HepG2 (cell line): ENCODE measurements around the gene DTD2. TPM values are rescaled to one million over a fixed set of nuclear protein-coding genes. Genes with fewer than 3 reads are reported as not detected.

Experiments
- ASH2L ChIP-seq: fragments of 300-600, 200-600 bp; sonication (generic); IDR thresholded peaks from 2 replicates; pipeline ENCODE4 v1.7.0; 2017; ENCODE audit warnings: low read depth, mild to moderate bottlenecking, moderate library complexity, mixed read lengths, low read length; ENCODE audit not compliant: insufficient read length
- DNMT3B ChIP-seq: conservative IDR thresholded peaks from 2 replicates; pipeline ENCODE4 v1.6.1; 2016; ENCODE audit warnings: missing biosample characterization, control low read depth
- ELK4 ChIP-seq: sonication (generic); formaldehyde crosslinking; IDR thresholded peaks from 2 replicates; pipeline ENCODE4 v1.9.0; 2021; ENCODE audit warnings: missing genetic modification reagents, borderline replicate concordance
- KLF9 ChIP-seq: IDR thresholded peaks from 2 replicates; pipeline ENCODE4 v1.6.1; 2016; ENCODE audit warnings: low read depth
- PRDM10 ChIP-seq: sonication (generic); formaldehyde crosslinking; IDR thresholded peaks from 2 replicates; pipeline ENCODE4 v1.4.0; 2020; ENCODE audit warnings: low read depth, missing genetic modification reagents
- RBFOX2 ChIP-seq: fragments of 200-400 bp; formaldehyde crosslinking; IDR thresholded peaks from 2 replicates; pipeline ENCODE4 v1.6.1; 2017; ENCODE audit warnings: low read depth, mild to moderate bottlenecking, low read length
- RFXAP ChIP-seq: sonication (generic); formaldehyde crosslinking; IDR thresholded peaks from 2 replicates; pipeline ENCODE4 v1.4.0; 2020; ENCODE audit warnings: missing genetic modification reagents, borderline replicate concordance
- THAP11 ChIP-seq: IDR thresholded peaks from 2 replicates; pipeline ENCODE4 v1.6.1; 2016; ENCODE audit warnings: missing biosample characterization, missing genetic modification reagents
- TIGD3 ChIP-seq: sonication (generic); formaldehyde crosslinking; IDR thresholded peaks from 2 replicates; pipeline ENCODE4 v1.5.1; 2020; ENCODE audit warnings: mild to moderate bottlenecking, missing genetic modification reagents, borderline replicate concordance
- ZNF280D ChIP-seq: sonication (generic); formaldehyde crosslinking; IDR thresholded peaks from 2 replicates; pipeline ENCODE4 v1.5.1; 2020; ENCODE audit warnings: mild to moderate bottlenecking, missing genetic modification reagents
- ZNF572 ChIP-seq: sonication (generic); formaldehyde crosslinking; IDR thresholded peaks from 2 replicates; pipeline ENCODE4 v1.5.1; 2020; ENCODE audit warnings: mild to moderate bottlenecking, missing genetic modification reagents
- ZNF746 ChIP-seq: sonication (generic); formaldehyde crosslinking; IDR thresholded peaks from 2 replicates; pipeline ENCODE4 v1.8.0; 2022; ENCODE audit warnings: mild to moderate bottlenecking, missing genetic modification reagents
- ZNF891 ChIP-seq: sonication (generic); formaldehyde crosslinking; IDR thresholded peaks from 2 replicates; pipeline ENCODE4 v1.5.0; 2020; ENCODE audit warnings: mild to moderate bottlenecking, missing genetic modification reagents
- polyA plus RNA-seq, 8 experiments: library from polyadenylated mRNA; depleted of rRNA in 3 of 8; stranded (reverse) in 7 of 8; unstranded in 1 of 8; fragments of >200 nt; fragmentation: Illumina TruSeq in 4 of 8; extraction: Trizol in 4 of 8; gene quantifications; 2 replicates each; pipeline versions ENCODE4 v1.2.1 to v1.2.3, GENCODE V29; 2011 to 2016; ENCODE audit warnings: low read depth in 4 of 8, missing spikeins in 1 of 8, mixed read lengths in 1 of 8; ENCODE audit not compliant: insufficient read depth in 1 of 8
- total RNA-seq, 5 experiments: library from RNA; depleted of rRNA; stranded (reverse); fragments of >200 nt; fragmentation: Illumina TruSeq; extraction: Trizol; gene quantifications; 2 replicates each; pipeline ENCODE4 v1.2.3, GENCODE V29; 2016; ENCODE audit warnings: low read depth in 1 of 5

Gene DTD2
- total and polyA plus RNA-seq, 2 of the 13 experiments (the other 11 are each of a cell fraction or from before 2014, with no cell fraction given): 22.3 to 49.8 TPM

GRCh38 chr14:31420319-31421111 is 36.8 kb downstream of the DTD2 start, which contains the start of gene HEATR5A (continued):
- TF ChIP-seq KLF9 (CRISPR knock-in tag): peak; percentile 100
- peak; percentile 74; the same call in 1 of the 2 replicates for TF ChIP-seq ZNF280D
- TF ChIP-seq ZNF572: no peak
- peak; percentile 86; the same call in 1 of the 2 replicates for TF ChIP-seq ZNF746 (CRISPR knock-in tag)
- peak; percentile 100 for TF ChIP-seq ASH2L
- peak; percentile 93 for TF ChIP-seq DNMT3B (CRISPR knock-in tag)
- TF ChIP-seq RFXAP: peak; percentile 97; the same call in 1 of the 2 replicates
- TF ChIP-seq ZNF891 (CRISPR knock-in tag): peak; percentile 99
- TF ChIP-seq RBFOX2: peak; percentile 99
- TF ChIP-seq THAP11: peak; percentile 95
- TF ChIP-seq TIGD3 (CRISPR knock-in tag): peak; percentile 62; the same call in 1 of the 2 replicates
- TF ChIP-seq ELK4: peak; percentile 83
- TF ChIP-seq PRDM10 (CRISPR knock-in tag): peak; percentile 52
